Small intestine (tissue), 7 donors: ENCODE measurements around the gene SNTG2. TPM values are rescaled to one million over a fixed set of nuclear protein-coding genes. Genes with fewer than 3 reads are reported as not detected.

Experiments
- DNase-seq, 2 donors: peaks; one replicate each; pipeline versions ENCODE4 v3.0.0 to v3.0.0-alpha.2; 2013
- FAIRE-seq: peaks from 2 replicates; lab custom pipeline; 2012; peaks lifted over from hg19 to GRCh38; lab: Jason Lieb, UNC
- H3K27ac ChIP-seq, 3 donors: one replicate each; pipeline ENCODE4 v1.5.1; 2013; ENCODE audit warnings: low read length in 2 of 3, mild to moderate bottlenecking in 2 of 3, control low read depth in 1 of 3, inconsistent platforms in 1 of 3, low read depth in 1 of 3, moderate library complexity in 1 of 3
- H3K27me3 ChIP-seq, 3 donors: one replicate each; pipeline ENCODE4 v1.6.1; 2013; ENCODE audit warnings: low read length in 3 of 3, inconsistent platforms in 1 of 3; ENCODE audit not compliant: control insufficient read depth in 3 of 3, insufficient read depth in 3 of 3
- H3K36me3 ChIP-seq, 3 donors: one replicate each; pipeline ENCODE4 v1.6.1; 2013; ENCODE audit warnings: low read length in 3 of 3, inconsistent platforms in 1 of 3, low read depth in 1 of 3, mild to moderate bottlenecking in 1 of 3, moderate library complexity in 1 of 3; ENCODE audit not compliant: control insufficient read depth in 3 of 3, insufficient read depth in 2 of 3
- H3K4me1 ChIP-seq, 3 donors: one replicate each; pipeline ENCODE4 v1.6.1; 2013; ENCODE audit warnings: low read length in 2 of 3, inconsistent platforms in 1 of 3, low read depth in 1 of 3, mild to moderate bottlenecking in 1 of 3, moderate library complexity in 1 of 3; ENCODE audit not compliant: control insufficient read depth in 3 of 3, insufficient read depth in 2 of 3
- H3K4me3 ChIP-seq, 3 donors: one replicate each; pipeline ENCODE4 v1.5.1; 2013; ENCODE audit warnings: low read length in 3 of 3, control low read depth in 1 of 3, inconsistent platforms in 1 of 3, low read depth in 1 of 3, mild to moderate bottlenecking in 1 of 3, moderate library complexity in 1 of 3
- H3K9me3 ChIP-seq, 2 donors: one replicate each; pipeline ENCODE4 v1.6.1; 2013; ENCODE audit warnings: low read depth in 1 of 2, low read length in 1 of 2; ENCODE audit not compliant: control insufficient read depth in 2 of 2, insufficient read depth in 1 of 2
- WGBS, 3 donors: extraction: QIAGEN DNeasy Blood & Tissue Kit; methylation state at CpG; one replicate each; pipeline ENCODE4 v1.1.7; 2013; 5-methylcytosine and 5-hydroxymethylcytosine counted together
- polyA plus RNA-seq, 4 donors: library from polyadenylated mRNA; stranded (reverse) in 3 of 4; unstranded in 1 of 4; fragments of 200-250 nt in 3 of 4; fragments of 120-200 nt in 1 of 4; gene quantifications; one replicate each; pipeline versions ENCODE4 v1.2.1 to v1.2.3, GENCODE V29; 2013
- donor health status: healthy with polysubstance abuse.
- donor health status: control.
- donor health status: control.
- donor health status: Bipolar disorder and iron deficiency.
- donor health status: healthy.

Gene SNTG2
- polyA plus RNA-seq, 4 donors, result 0.25 to 1.1 (median 0.54) TPM; not detected in 1

DNA sequence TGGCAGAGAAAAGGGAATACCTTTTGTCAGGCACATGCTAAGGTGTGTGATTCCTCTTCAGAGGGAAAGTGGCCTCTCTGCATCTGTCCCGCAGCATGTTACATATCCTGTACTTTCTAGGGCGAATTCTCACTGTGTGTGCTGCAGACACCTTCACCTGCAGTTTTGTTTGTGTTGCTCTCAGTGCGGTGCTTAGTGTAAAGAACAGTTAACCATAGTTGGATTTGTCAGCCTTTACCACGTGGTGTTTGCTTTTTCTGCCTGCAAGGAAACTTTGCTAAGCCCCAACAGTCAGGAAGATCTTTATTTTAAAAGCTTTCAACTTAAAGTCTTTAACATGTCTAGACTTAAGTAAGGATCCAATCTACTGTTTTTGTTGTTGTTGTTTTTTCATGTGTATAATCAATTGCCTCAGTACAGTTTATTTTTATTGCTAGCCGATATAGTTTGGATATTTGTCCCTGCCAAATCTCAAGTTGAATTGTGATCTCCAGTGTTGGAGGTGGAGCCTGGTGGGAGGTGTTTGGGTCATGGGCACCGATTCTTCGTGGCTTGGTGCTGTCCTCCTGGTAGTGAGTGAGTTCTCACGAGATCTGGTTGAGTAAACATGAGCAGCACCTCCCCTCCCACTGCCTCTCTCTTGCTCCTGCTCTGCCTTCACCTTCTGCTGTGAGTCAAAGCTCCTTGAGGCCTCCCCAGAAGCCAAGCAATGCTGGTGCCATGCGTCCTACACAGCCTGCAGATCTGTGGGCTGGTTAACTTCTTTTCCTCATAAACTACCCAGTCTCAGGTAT, 90.6 kb downstream of the SNTG2 start:
- DNase-seq (no peak), FAIRE-seq (no peak)
- Histone ChIP-seq H3K4me1 (no peaks in the 10 kb centered on the region), H3K4me3 (no peak overlapping the region), H3K27me3 (no peaks in the 10 kb centered on the region), H3K36me3 (no peaks in the 10 kb centered on the region), H3K9me3 (peaks cover 0 to 4% of the 10 kb centered on the region in 2 donors), H3K27ac (no peak overlapping the region)
- 62 to 71% (median 64%) methylated on average over 9 of the region's 9 CpGs for WGBS, 3 donors

- 55 to 73% (median 65%) methylated on average over 1 of the region's 1 CpG for WGBS, 3 donors
- Histone ChIP-seq H3K36me3 (no peaks in the 10 kb centered on the region), H3K27ac (no peak overlapping the region), H3K27me3 (no peaks in the 10 kb centered on the region), H3K4me3 (no peak overlapping the region), H3K4me1 (no peaks in the 10 kb centered on the region), H3K9me3 (peaks cover 0 to 2% of the 10 kb centered on the region in 2 donors)
- no peak for DNase-seq
- no peak for FAIRE-seq
Measured at GRCh38 chr2:1045109-1045508, 94.5 kb downstream of the SNTG2 start.

DNA sequence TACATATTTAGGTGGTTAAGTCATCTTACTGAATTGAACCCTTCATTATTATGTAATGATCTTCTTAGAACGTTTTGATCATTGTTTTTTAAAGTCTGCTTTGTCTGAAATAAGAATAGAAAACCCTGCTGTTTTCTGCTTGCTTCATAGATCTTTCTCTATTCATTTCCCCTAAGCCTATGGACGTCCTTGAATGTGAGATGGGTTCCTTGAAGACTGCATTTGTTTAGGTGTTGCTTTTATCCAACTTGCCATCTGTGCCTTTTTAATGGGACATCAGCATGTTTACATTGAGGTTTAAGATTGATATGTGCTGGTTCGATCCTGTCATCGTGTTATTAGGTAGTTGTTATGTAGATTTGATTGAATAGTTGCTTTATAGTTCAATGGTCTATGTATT, 95.4 kb downstream of the SNTG2 start:
- no peaks in the 10 kb centered on the region for H3K36me3 ChIP-seq
- FAIRE-seq (no peak), DNase-seq (no peak)
- H3K27me3 ChIP-seq, result no peaks in the 10 kb centered on the region
- H3K4me3 ChIP-seq, result no peak overlapping the region
- H3K4me1 ChIP-seq, result no peaks in the 10 kb centered on the region
- 60 to 71% (median 65%) methylated on average over 4 of the region's 4 CpGs for WGBS, 3 donors
- no peak overlapping the region for H3K27ac ChIP-seq
- peaks cover 0 to 2% of the 10 kb centered on the region in 2 donors for H3K9me3 ChIP-seq

DNA sequence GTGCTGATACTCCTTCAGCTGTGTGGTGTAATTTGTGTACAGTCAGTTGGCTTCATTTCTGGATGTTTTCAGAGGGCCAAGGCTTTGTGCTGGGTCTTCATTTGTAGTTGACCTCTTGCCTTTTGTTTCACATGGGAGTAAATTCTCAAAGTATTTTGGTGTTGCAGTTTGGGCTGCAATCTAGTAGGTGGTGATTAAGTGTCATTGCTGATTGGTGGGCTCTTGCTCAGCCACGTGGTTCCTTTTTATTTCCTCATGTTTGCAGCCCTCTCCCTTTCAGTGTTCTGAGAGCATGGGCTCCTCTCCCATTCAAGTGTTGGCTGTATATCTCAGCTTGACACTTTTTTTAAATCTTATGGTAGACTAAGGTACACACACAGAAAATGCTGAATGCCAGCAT, 96.8 kb downstream of the SNTG2 start:
- H3K4me1 ChIP-seq, result no peaks in the 10 kb centered on the region
- no peaks in the 10 kb centered on the region for H3K9me3 ChIP-seq
- H3K27me3 ChIP-seq, result no peaks in the 10 kb centered on the region
- no peak overlapping the region for H3K27ac ChIP-seq
- 0 to 4% (median 0%) methylated on average over 1 of the region's 1 CpG for WGBS, 3 donors
- FAIRE-seq, result no peak
- H3K36me3 ChIP-seq, result no peaks in the 10 kb centered on the region
- DNase-seq, result no peak
- H3K4me3 ChIP-seq, result no peak overlapping the region

DNA sequence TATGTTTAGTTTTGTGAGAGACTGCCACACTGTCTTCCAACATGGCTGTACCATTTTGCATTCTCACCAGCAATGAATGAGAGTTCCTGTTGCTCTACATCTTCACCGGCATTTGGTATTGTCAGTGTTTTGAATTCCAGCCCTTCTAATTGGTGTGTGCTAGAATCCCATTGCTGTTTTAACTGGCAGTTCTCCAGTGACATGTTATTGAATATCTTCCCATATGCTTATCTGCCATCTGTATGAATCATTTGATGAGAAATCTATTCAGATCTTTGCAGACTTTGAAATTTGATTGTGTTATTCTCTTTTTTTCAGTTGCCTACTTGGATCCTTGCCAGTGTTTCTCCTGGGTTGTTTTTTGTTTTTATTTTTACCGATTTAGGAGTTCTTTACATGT, 99.0 kb downstream of the SNTG2 start:
- no peaks in the 10 kb centered on the region for H3K36me3 ChIP-seq
- 62 to 92% (median 87%) methylated on average over 2 of the region's 2 CpGs for WGBS, 3 donors
- no peak for DNase-seq

DNA sequence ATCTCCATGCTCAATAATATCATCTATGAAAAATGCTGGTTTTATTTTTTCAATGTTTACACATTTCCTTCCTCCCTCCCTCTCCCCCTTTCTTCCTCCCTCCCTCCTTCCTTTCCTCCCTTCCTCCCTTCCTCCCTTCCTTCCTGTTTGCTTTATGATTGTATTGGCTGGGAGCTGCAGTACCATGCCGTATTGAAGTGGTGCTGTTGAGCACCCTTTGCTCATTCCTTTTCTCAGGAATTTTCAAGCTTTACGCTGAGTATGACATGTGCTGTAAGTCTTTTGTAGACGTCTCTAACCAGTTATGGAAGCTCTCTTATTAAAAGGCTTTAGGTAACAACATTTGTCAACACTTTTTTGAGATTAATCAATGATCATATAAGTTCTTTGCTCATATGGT, 100.4 kb downstream of the SNTG2 start:
- Histone ChIP-seq H3K4me1 (no peaks in the 10 kb centered on the region), H3K4me3 (no peak overlapping the region), H3K27ac (no peak overlapping the region), H3K9me3 (no peaks in the 10 kb centered on the region), H3K27me3 (no peaks in the 10 kb centered on the region), H3K36me3 (no peaks in the 10 kb centered on the region)
- FAIRE-seq (no peak), DNase-seq (no peak)
- WGBS, 3 donors, result 42 to 58% (median 46%) methylated on average over 3 of the region's 3 CpGs

More for the DNA sequence above, 99.0 kb downstream of the SNTG2 start:
- H3K4me1 ChIP-seq, result no peaks in the 10 kb centered on the region
- no peak overlapping the region for H3K4me3 ChIP-seq
- no peaks in the 10 kb centered on the region for H3K9me3 ChIP-seq
- no peak overlapping the region for H3K27ac ChIP-seq
- no peak for FAIRE-seq
- no peaks in the 10 kb centered on the region for H3K27me3 ChIP-seq

DNA sequence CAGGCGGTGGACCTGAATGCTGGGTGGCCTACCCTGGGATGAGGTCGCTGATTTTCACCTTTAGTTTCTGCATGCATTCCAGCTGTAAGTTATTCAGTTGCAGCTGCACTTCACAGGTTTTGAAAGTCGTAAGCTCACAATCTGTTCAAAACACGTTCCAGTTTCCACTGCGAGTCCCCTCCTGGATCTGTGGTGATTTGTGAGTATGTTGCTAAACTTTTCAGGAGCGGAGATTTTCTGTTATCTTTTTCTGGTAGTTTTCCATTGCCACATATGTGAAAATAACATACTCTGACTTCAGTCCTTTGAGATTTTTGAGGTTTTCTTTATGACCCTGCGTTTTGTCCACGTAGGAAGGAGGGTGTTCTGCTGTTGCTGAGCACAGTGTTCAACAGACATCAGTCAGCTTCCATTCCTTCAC, 102.1 kb downstream of the SNTG2 start:
- 68 to 73% (median 69%) methylated on average over 8 of the region's 8 CpGs for whole genome bisulfite sequencing, 3 donors
- no peak overlapping the region for H3K4me3 ChIP-seq
- no peaks in the 10 kb centered on the region for H3K27me3 ChIP-seq
- H3K4me1 ChIP-seq, result no peaks in the 10 kb centered on the region
- H3K27ac ChIP-seq, result no peak overlapping the region
- DNase-seq (no peak), FAIRE-seq (no peak)
- no peaks in the 10 kb centered on the region for H3K36me3 ChIP-seq
- H3K9me3 ChIP-seq, result no peaks in the 10 kb centered on the region

DNA sequence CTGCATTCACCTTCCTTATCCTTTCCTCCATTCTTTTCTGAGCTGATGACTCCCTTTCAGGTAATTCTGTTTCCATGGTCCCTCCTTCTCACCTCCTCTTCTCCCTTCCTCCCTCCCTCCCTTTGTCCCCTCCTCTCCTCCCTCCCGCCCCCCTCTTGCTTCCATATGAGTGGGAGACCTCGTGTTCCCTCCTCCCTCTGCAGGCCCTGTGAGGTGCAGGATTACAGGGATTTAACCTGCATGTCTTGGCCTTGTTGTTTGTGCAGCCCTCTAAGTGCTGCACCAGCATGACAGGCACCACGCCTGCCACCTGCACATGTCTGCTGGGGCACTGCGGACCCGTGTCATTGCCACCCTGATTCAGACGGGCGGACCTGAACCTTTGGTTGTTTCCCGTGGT, 103.1 kb downstream of the SNTG2 start:
- WGBS, 3 donors, result 61 to 65% (median 64%) methylated on average over 8 of the region's 8 CpGs
- H3K4me3 ChIP-seq, result no peak overlapping the region
- no peak for DNase-seq
- H3K27ac ChIP-seq, result no peak overlapping the region
- no peaks in the 10 kb centered on the region for H3K36me3 ChIP-seq
- no peaks in the 10 kb centered on the region for H3K9me3 ChIP-seq
- no peaks in the 10 kb centered on the region for H3K4me1 ChIP-seq
- H3K27me3 ChIP-seq, result no peaks in the 10 kb centered on the region
- FAIRE-seq, result no peak

DNA sequence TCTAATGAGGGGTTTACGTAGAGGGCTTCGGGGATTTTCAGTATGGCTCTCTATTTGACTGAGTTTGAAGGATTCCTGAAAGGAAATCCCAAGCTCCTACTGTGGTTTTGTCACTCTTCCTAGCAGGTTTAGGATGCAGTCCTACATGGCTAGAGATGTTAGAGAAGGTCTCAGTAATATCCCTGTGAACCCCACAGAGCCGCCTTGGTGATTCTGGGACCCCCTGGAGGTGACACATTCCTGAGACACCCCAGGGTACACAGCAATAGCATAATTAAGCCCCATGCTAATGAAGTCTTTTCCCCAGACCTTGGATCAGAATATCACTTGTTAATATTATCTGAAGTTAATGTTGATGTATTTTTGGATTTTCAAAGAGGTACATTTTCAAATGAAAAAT, 103.8 kb downstream of the SNTG2 start:
- Histone ChIP-seq H3K36me3 (no peaks in the 10 kb centered on the region), H3K27ac (no peak overlapping the region), H3K9me3 (no peaks in the 10 kb centered on the region), H3K4me3 (no peak overlapping the region), H3K4me1 (no peaks in the 10 kb centered on the region), H3K27me3 (no peaks in the 10 kb centered on the region)
- WGBS, 3 donors, result 78 to 85% (median 82%) methylated on average over 3 of the region's 3 CpGs
- FAIRE-seq (no peak), DNase-seq (no peak)
